ENCODE data around the gene ORM2.

ORM2 gene

GRCh38 chr9:114310471-114311450, 18.9 kb upstream of the ORM2 start:
- H3K27me3 ChIP-seq (replicated peaks in 2 of 5; ENCODE audit: control insufficient read depth in 4 of 5, insufficient read depth in 5 of 5, low read length in 4 of 5) = peaks cover 0 to 2% (median 0%) of the 10 kb centered on the region in 5 experiments
- CTCF ChIA-PET = interaction anchor here (0.8 kb wide), 1 partner anchor 42 kb away, joined by 3 read pairs; no protein-coding TSS in a partner anchor
- POLR2A ChIA-PET = no interaction called here
- H3K27ac ChIP-seq (ENCODE audit: insufficient read depth in 1 of 2, low read depth in 1 of 2, low read length in 2 of 2, poor library complexity in 1 of 2, severe bottlenecking in 2 of 2) = no peak overlapping the region
- no peaks in the 10 kb centered on the region for H3K36me3 ChIP-seq (ENCODE audit: control insufficient read depth in 4 of 4, insufficient read depth in 4 of 4, low read length in 3 of 4)
- 94% methylated on average over 15 of the region's 22 CpGs for WGBS (ENCODE audit: insufficient coverage)
- no peak for DNase-seq
- H3K4me3 ChIP-seq (ENCODE audit: control insufficient read depth in 1 of 7, extremely low read depth in 1 of 7, insufficient read depth in 4 of 7, low read depth in 2 of 7, low read length in 6 of 7) = no peak overlapping the region
- H3K9me3 ChIP-seq (ENCODE audit: control extremely low read depth in 1 of 5, control insufficient read depth in 4 of 5, insufficient read depth in 2 of 5, low read depth in 1 of 5, low read length in 4 of 5) = peaks cover 0 to 3% (median 0%) of the 10 kb centered on the region in 5 experiments
- H3K4me1 ChIP-seq (ENCODE audit: control extremely low read depth in 1 of 4, control insufficient read depth in 4 of 4, insufficient read depth in 4 of 4, low read length in 3 of 4) = no peaks in the 10 kb centered on the region

DNA sequence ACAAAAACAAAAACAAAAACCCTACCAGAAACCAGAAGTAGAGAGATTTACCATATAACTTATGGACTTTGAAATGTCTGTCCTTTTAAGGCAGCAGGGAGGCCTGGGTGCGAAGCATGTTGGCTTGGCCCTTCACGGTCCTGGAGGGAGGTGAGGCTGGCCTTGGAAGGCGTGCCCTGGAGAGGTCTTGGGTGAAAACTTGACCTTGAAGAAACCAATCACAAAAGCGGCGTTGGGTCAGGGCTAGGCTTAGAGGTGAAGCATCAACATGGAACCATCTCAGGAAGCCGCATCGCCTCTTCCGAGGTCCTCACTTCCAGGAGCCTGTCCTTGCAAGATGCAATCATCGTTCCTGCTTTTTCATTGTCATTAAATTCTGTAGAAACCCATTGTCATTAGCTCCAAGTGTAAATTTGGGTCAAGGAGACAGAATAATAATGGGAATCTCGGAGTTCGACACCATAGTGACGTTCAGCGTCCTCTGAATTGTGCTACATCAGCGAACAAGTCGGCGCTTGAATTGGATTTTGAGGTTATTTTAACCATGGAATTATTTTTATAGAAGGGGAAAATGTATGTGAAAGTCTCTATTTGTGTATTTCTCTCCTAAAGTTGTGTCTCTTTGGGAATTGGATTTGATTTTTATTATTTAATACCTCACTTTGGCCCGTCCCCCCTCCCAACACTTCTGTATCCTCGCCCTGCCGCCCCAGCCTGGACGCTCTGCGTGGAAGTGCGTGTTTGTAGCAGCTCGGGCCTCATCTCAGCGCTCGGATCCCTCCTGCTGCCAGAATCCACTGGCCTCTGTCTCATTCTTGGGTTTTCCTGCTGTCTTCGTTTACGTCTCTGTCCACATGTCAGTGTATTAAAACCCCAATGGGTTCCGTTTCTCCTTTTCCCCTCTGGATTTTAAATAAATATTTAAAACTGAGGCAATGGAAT, 17.8 kb upstream of the ORM2 start:
- DNase-seq = no peak
- Histone ChIP-seq H3K27ac (ENCODE audit: insufficient read depth in 1 of 2, low read depth in 1 of 2, low read length in 2 of 2, poor library complexity in 1 of 2, severe bottlenecking in 2 of 2) (no peak overlapping the region), H3K36me3 (ENCODE audit: control insufficient read depth in 4 of 4, insufficient read depth in 4 of 4, low read length in 3 of 4) (no peaks in the 10 kb centered on the region), H3K4me1 (ENCODE audit: control extremely low read depth in 1 of 4, control insufficient read depth in 4 of 4, insufficient read depth in 4 of 4, low read length in 3 of 4) (no peaks in the 10 kb centered on the region), H3K27me3 (replicated peaks in 2 of 5; ENCODE audit: control insufficient read depth in 4 of 5, insufficient read depth in 5 of 5, low read length in 4 of 5) (peaks cover 0 to 2% (median 0%) of the 10 kb centered on the region in 5 experiments), H3K4me3 (ENCODE audit: control insufficient read depth in 1 of 7, extremely low read depth in 1 of 7, insufficient read depth in 4 of 7, low read depth in 2 of 7, low read length in 6 of 7) (no peak overlapping the region), H3K9me3 (ENCODE audit: control extremely low read depth in 1 of 5, control insufficient read depth in 4 of 5, insufficient read depth in 2 of 5, low read depth in 1 of 5, low read length in 4 of 5) (peaks cover 0 to 3% (median 0%) of the 10 kb centered on the region in 5 experiments)
- 97% methylated on average over 22 of the region's 28 CpGs for WGBS (ENCODE audit: insufficient coverage)
- POLR2A ChIA-PET = no interaction called here
- CTCF ChIA-PET = no interaction called here

- ChIA-PET CTCF (no interaction called here), POLR2A (no interaction called here)
- H3K4me3 ChIP-seq (ENCODE audit: control insufficient read depth in 1 of 7, extremely low read depth in 1 of 7, insufficient read depth in 4 of 7, low read depth in 2 of 7, low read length in 6 of 7) = no peak overlapping the region
- H3K4me1 ChIP-seq (ENCODE audit: control extremely low read depth in 1 of 4, control insufficient read depth in 4 of 4, insufficient read depth in 4 of 4, low read length in 3 of 4) = no peaks in the 10 kb centered on the region
- H3K36me3 ChIP-seq (ENCODE audit: control insufficient read depth in 4 of 4, insufficient read depth in 4 of 4, low read length in 3 of 4) = no peaks in the 10 kb centered on the region
- 94% methylated on average over 7 of the region's 8 CpGs for WGBS (ENCODE audit: insufficient coverage)
- no peak overlapping the region for H3K27ac ChIP-seq (ENCODE audit: insufficient read depth in 1 of 2, low read depth in 1 of 2, low read length in 2 of 2, poor library complexity in 1 of 2, severe bottlenecking in 2 of 2)
- H3K27me3 ChIP-seq (replicated peaks in 2 of 5; ENCODE audit: control insufficient read depth in 4 of 5, insufficient read depth in 5 of 5, low read length in 4 of 5) = peaks cover 0 to 2% (median 0%) of the 10 kb centered on the region in 5 experiments
- H3K9me3 ChIP-seq (ENCODE audit: control extremely low read depth in 1 of 5, control insufficient read depth in 4 of 5, insufficient read depth in 2 of 5, low read depth in 1 of 5, low read length in 4 of 5) = peaks cover 0 to 3% (median 0%) of the 10 kb centered on the region in 5 experiments
- no peak for DNase-seq
Observed at GRCh38 chr9:114312513-114312875, 17.2 kb upstream of the ORM2 start.

DNA sequence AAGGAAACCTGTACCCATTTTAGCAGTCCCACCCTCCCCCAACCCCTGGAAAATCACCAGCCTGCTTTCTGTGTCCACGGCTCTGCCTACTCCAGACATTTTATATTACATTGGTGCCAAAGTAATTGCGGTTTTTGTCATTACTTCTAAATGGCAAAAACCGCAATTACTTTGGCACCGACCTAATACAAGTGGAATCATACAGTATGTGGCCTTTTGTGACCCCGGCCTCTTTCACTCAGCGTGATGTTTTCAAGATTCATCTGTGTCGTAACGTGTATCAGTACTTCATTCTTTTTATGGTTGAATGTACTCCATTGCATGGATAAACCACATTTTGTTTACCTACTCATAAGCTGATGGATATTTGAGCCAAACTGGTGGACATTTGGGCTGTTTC, 16.5 kb upstream of the ORM2 start:
- no peak for DNase-seq
- CTCF ChIA-PET = interaction anchor here (1.4 kb wide), 1 partner anchor 21 kb away, joined by 5 read pairs; no protein-coding TSS in a partner anchor
- POLR2A ChIA-PET = no interaction called here

GRCh38 chr9:114314256-114314867, 15.3 kb upstream of the ORM2 start:
- Histone ChIP-seq H3K9me3 (ENCODE audit: control extremely low read depth in 1 of 5, control insufficient read depth in 4 of 5, insufficient read depth in 2 of 5, low read depth in 1 of 5, low read length in 4 of 5) (peaks cover 0 to 3% (median 0%) of the 10 kb centered on the region in 5 experiments), H3K4me3 (ENCODE audit: control insufficient read depth in 1 of 7, extremely low read depth in 1 of 7, insufficient read depth in 4 of 7, low read depth in 2 of 7, low read length in 6 of 7) (no peak overlapping the region), H3K36me3 (ENCODE audit: control insufficient read depth in 4 of 4, insufficient read depth in 4 of 4, low read length in 3 of 4) (no peaks in the 10 kb centered on the region), H3K27ac (ENCODE audit: insufficient read depth in 1 of 2, low read depth in 1 of 2, low read length in 2 of 2, poor library complexity in 1 of 2, severe bottlenecking in 2 of 2) (no peak overlapping the region), H3K27me3 (replicated peaks in 2 of 5; ENCODE audit: control insufficient read depth in 4 of 5, insufficient read depth in 5 of 5, low read length in 4 of 5) (no peaks in the 10 kb centered on the region), H3K4me1 (ENCODE audit: control extremely low read depth in 1 of 4, control insufficient read depth in 4 of 4, insufficient read depth in 4 of 4, low read length in 3 of 4) (no peaks in the 10 kb centered on the region)
- no peak for DNase-seq
- 81% methylated on average over 6 of the region's 7 CpGs for WGBS (ENCODE audit: insufficient coverage)
- ChIA-PET POLR2A (interaction anchor here (0.6 kb wide), 1 partner anchor 1033 kb away, joined by 3 read pairs; no protein-coding TSS in a partner anchor), CTCF (interaction anchor here (1.4 kb wide), 1 partner anchor 22 kb away, joined by 5 read pairs; no protein-coding TSS in a partner anchor)

More for the DNA sequence above, 16.5 kb upstream of the ORM2 start:
- H3K27ac ChIP-seq (ENCODE audit: insufficient read depth in 1 of 2, low read depth in 1 of 2, low read length in 2 of 2, poor library complexity in 1 of 2, severe bottlenecking in 2 of 2) = no peak overlapping the region
- H3K36me3 ChIP-seq (ENCODE audit: control insufficient read depth in 4 of 4, insufficient read depth in 4 of 4, low read length in 3 of 4) = no peaks in the 10 kb centered on the region
- peaks cover 0 to 3% (median 0%) of the 10 kb centered on the region in 5 experiments for H3K9me3 ChIP-seq (ENCODE audit: control extremely low read depth in 1 of 5, control insufficient read depth in 4 of 5, insufficient read depth in 2 of 5, low read depth in 1 of 5, low read length in 4 of 5)
- H3K27me3 ChIP-seq (replicated peaks in 2 of 5; ENCODE audit: control insufficient read depth in 4 of 5, insufficient read depth in 5 of 5, low read length in 4 of 5) = no peaks in the 10 kb centered on the region
- H3K4me3 ChIP-seq (ENCODE audit: control insufficient read depth in 1 of 7, extremely low read depth in 1 of 7, insufficient read depth in 4 of 7, low read depth in 2 of 7, low read length in 6 of 7) = no peak overlapping the region
- H3K4me1 ChIP-seq (ENCODE audit: control extremely low read depth in 1 of 4, control insufficient read depth in 4 of 4, insufficient read depth in 4 of 4, low read length in 3 of 4) = no peaks in the 10 kb centered on the region
- 96% methylated on average over 6 of the region's 8 CpGs for WGBS (ENCODE audit: insufficient coverage)

DNA sequence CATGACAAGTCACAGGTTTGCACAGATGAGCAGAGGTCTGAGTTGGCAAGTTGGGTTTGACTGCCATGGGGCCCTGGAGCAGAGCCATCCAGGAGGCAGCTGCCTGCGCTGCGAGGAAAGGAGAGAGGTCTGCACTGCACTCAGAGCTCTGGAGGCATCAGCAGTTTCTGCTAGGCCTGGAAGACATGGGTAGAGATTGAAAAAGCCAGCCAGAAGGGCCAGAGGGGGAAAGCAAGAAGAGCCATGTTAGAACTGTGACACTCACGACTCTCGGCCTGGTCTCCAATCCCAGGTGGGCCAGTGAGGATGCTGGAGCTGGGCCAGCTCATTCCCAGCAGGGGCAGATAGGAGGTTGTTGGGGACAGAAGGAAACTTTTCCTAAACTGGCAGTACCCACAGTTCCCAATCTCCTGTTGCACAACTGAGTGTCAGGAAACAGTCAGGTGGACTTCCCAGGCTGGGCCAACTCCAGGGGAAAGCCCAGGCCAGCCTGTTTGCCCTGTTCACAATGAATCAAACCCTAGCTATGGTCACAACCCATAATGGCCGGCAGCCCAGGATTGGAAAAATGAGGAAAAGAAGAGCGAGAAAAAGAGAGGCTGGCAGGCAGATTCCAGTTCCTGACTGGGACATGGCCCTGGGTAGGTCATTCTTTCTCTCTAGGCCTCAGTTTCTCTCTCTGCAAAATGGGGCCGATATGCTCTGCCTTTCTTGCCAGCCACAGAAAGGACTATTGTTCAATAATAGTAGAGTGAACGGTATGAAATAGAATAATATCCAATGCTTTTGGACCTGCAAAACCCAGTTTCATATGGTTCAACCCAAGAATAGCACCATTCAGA, 14.6 kb upstream of the ORM2 start:
- H3K27ac ChIP-seq (ENCODE audit: insufficient read depth in 1 of 2, low read depth in 1 of 2, low read length in 2 of 2, poor library complexity in 1 of 2, severe bottlenecking in 2 of 2) = no peak overlapping the region
- CTCF ChIA-PET = no interaction called here

More for the DNA sequence above, 14.6 kb upstream of the ORM2 start:
- Histone ChIP-seq H3K4me1 (ENCODE audit: control extremely low read depth in 1 of 4, control insufficient read depth in 4 of 4, insufficient read depth in 4 of 4, low read length in 3 of 4) (no peaks in the 10 kb centered on the region), H3K9me3 (ENCODE audit: control extremely low read depth in 1 of 5, control insufficient read depth in 4 of 5, insufficient read depth in 2 of 5, low read depth in 1 of 5, low read length in 4 of 5) (peaks cover 0 to 3% (median 0%) of the 10 kb centered on the region in 5 experiments), H3K36me3 (ENCODE audit: control insufficient read depth in 4 of 4, insufficient read depth in 4 of 4, low read length in 3 of 4) (no peaks in the 10 kb centered on the region), H3K27me3 (replicated peaks in 2 of 5; ENCODE audit: control insufficient read depth in 4 of 5, insufficient read depth in 5 of 5, low read length in 4 of 5) (no peaks in the 10 kb centered on the region), H3K4me3 (ENCODE audit: control insufficient read depth in 1 of 7, extremely low read depth in 1 of 7, insufficient read depth in 4 of 7, low read depth in 2 of 7, low read length in 6 of 7) (no peak overlapping the region)
- POLR2A ChIA-PET = no interaction called here
- WGBS (ENCODE audit: insufficient coverage) = 93% methylated on average over 6 of the region's 8 CpGs
- DNase-seq = no peak

Data from common myeloid progenitor, CD34-positive (primary cell).